Ascending aorta (tissue), 2 donors: Measurements from ENCODE around the gene CYBRD1. TPM values are rescaled to one million over a fixed set of nuclear protein-coding genes. Genes with fewer than 3 reads are reported as not detected.

Experiments
- DNase-seq, 2 donors: peaks; one replicate each; pipeline ENCODE4 v3.0.0-alpha.2; 2019; ENCODE audit warnings: low spot score in 2 of 2
- H3K27ac ChIP-seq, 2 donors: fragments of 200-600 bp; sonication (generic); one replicate each; pipeline ENCODE4 v1.5.1; 2016 to 2017; ENCODE audit warnings: mild to moderate bottlenecking in 1 of 2
- H3K27me3 ChIP-seq: fragments of 200-600 bp; sonication (generic); one replicate; pipeline ENCODE4 v1.5.1; 2017
- H3K36me3 ChIP-seq, 2 donors: fragments of 200-600 bp; sonication (generic); one replicate each; pipeline ENCODE4 v1.5.1; 2016
- H3K4me1 ChIP-seq, 2 donors: fragments of 200-600 bp; sonication (generic); one replicate each; pipeline ENCODE4 v1.5.1; 2016 to 2017; ENCODE audit warnings: mild to moderate bottlenecking in 1 of 2
- H3K4me3 ChIP-seq, 2 donors: fragments of 200-600 bp; sonication (generic); one replicate each; pipeline ENCODE4 v1.5.1; 2016 to 2017; ENCODE audit warnings: mild to moderate bottlenecking in 1 of 2
- H3K9me3 ChIP-seq, 2 donors: fragments of 200-600 bp; sonication (generic); one replicate each; pipeline ENCODE4 v1.5.1; 2016
- intact Hi-C: fragments of 100-400 bp; cut with DNase I; formaldehyde crosslinking; loops from one replicate; pipeline ENCODE4 v1.15.1; 2023
- total RNA-seq: library from RNA; depleted of rRNA; stranded (reverse); fragments of >200 nt; gene quantifications from one replicate; pipeline ENCODE4 v1.1.0, GENCODE V29; 2016
- TF ChIP-seq, protein P1 (sequence below), 3 experiments: fragments of 200-600 bp in 2 of 3; fragments of 450-650 bp in 1 of 3; sonication (generic) in 2 of 3; IDR thresholded peaks; one replicate each; pipeline ENCODE4 v1.5.1; 2016 to 2019; ENCODE audit warnings: antibody characterized with exemption in 3 of 3, mild to moderate bottlenecking in 1 of 3, moderate library complexity in 1 of 3

Gene CYBRD1
- total RNA-seq, 1 donor from 2014 or later = 222 TPM

DNA sequence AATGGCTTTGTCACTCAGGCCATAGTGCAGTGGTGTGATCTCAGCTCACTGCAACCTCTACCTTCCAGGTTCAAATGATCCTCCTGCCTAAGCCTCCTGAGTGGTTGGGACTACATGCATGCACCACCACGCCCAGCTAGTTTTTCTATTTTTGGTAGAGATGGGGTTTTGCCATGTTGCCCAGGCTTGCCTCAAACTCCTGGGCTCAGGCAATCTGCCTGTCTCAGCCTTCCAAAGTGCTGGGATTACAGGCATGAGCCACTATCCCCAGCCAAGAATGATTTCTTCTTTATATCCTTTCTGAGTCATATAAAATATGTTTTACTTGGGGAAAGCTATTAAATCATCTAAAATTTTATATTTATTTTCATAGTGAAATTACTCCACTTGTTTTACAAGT lies 61.3 kb downstream of the CYBRD1 start:
- Histone ChIP-seq H3K27me3 (no peaks in the 10 kb centered on the region), H3K36me3 (no peaks in the 10 kb centered on the region), H3K27ac (no peak overlapping the region), H3K9me3 (no peaks in the 10 kb centered on the region), H3K4me1 (no peaks in the 10 kb centered on the region), H3K4me3 (no peak overlapping the region)
- TF ChIP-seq, protein P1, sequence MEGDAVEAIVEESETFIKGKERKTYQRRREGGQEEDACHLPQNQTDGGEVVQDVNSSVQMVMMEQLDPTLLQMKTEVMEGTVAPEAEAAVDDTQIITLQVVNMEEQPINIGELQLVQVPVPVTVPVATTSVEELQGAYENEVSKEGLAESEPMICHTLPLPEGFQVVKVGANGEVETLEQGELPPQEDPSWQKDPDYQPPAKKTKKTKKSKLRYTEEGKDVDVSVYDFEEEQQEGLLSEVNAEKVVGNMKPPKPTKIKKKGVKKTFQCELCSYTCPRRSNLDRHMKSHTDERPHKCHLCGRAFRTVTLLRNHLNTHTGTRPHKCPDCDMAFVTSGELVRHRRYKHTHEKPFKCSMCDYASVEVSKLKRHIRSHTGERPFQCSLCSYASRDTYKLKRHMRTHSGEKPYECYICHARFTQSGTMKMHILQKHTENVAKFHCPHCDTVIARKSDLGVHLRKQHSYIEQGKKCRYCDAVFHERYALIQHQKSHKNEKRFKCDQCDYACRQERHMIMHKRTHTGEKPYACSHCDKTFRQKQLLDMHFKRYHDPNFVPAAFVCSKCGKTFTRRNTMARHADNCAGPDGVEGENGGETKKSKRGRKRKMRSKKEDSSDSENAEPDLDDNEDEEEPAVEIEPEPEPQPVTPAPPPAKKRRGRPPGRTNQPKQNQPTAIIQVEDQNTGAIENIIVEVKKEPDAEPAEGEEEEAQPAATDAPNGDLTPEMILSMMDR (IDR thresholded peaks at IDR 0.05) = no peak
- intact Hi-C loops = no loop called here
- no peak for DNase-seq

GRCh38 chr2:171584001-171584400 lies 61.7 kb downstream of the CYBRD1 start:
- intact Hi-C loops = no loop called here

GRCh38 chr2:171587132-171587531 lies 64.9 kb downstream of the CYBRD1 start:
- Histone ChIP-seq H3K27ac (no peak overlapping the region), H3K4me1 (no peaks in the 10 kb centered on the region), H3K27me3 (no peaks in the 10 kb centered on the region), H3K4me3 (no peak overlapping the region), H3K9me3 (no peaks in the 10 kb centered on the region), H3K36me3 (no peaks in the 10 kb centered on the region)
- intact Hi-C loops = no loop called here
- DNase-seq = no peak
- TF ChIP-seq, protein P1 (IDR thresholded peaks at IDR 0.05) = no peak

More at GRCh38 chr2:171584001-171584400, 61.7 kb downstream of the CYBRD1 start:
- TF ChIP-seq, protein P1 (IDR thresholded peaks at IDR 0.05) = no peak
- no peaks in the 10 kb centered on the region for H3K4me1 ChIP-seq
- no peaks in the 10 kb centered on the region for H3K9me3 ChIP-seq
- H3K36me3 ChIP-seq = no peaks in the 10 kb centered on the region
- H3K27ac ChIP-seq = no peak overlapping the region
- no peak overlapping the region for H3K4me3 ChIP-seq
- no peaks in the 10 kb centered on the region for H3K27me3 ChIP-seq
- no peak for DNase-seq

- TF ChIP-seq, protein P1 (IDR thresholded peaks at IDR 0.05) = no peak
- Histone ChIP-seq H3K36me3 (no peaks in the 10 kb centered on the region), H3K4me1 (no peaks in the 10 kb centered on the region), H3K4me3 (no peak overlapping the region), H3K9me3 (no peaks in the 10 kb centered on the region), H3K27me3 (no peaks in the 10 kb centered on the region), H3K27ac (no peak overlapping the region)
- intact Hi-C loops = no loop called here
- no peak for DNase-seq
These were observed 65.3 kb downstream of the CYBRD1 start for GRCh38 chr2:171587567-171587966.

GRCh38 chr2:171590116-171590515 lies 67.8 kb downstream of the CYBRD1 start:
- no peak overlapping the region for H3K27ac ChIP-seq
- TF ChIP-seq, protein P1 (IDR thresholded peaks at IDR 0.05) = no peak
- no peaks in the 10 kb centered on the region for H3K9me3 ChIP-seq
- H3K4me3 ChIP-seq = no peak overlapping the region
- no peaks in the 10 kb centered on the region for H3K27me3 ChIP-seq
- no peak for DNase-seq
- no peaks in the 10 kb centered on the region for H3K36me3 ChIP-seq
- no peaks in the 10 kb centered on the region for H3K4me1 ChIP-seq
- intact Hi-C loops = no loop called here

DNA sequence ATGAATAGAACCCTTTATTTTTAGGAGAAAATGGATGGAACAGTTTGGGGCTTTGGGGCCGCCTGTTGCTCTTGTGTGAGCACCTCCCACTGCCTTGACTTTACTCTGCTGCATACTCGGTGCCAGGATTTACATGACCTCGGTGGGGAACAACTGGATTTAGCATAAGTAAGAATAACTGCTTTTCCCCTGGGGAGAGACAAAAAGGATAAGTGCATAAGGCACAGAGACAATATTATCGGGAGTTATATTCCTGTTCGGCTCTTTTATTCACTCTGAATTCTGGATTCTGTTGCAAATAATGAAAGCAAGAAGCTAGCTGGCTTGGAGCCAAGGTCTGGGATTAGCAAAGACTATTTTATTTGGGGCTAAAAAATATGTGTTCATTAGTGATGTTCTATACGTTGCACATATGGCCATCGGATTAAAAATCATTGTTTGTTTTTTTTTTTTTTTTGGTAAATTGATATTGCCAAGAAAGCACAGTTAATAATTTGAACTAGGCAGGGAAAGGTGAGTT lies 69.8 kb downstream of the CYBRD1 start:
- Histone ChIP-seq H3K36me3 (no peaks in the 10 kb centered on the region), H3K9me3 (no peaks in the 10 kb centered on the region), H3K27ac (no peak overlapping the region), H3K27me3 (no peaks in the 10 kb centered on the region), H3K4me3 (peak overlapping the region in 1 of 2 donors; percentile 25), H3K4me1 (no peaks in the 10 kb centered on the region)
- no peak for DNase-seq
- intact Hi-C loops = no loop called here
- TF ChIP-seq, protein P1 (IDR thresholded peaks at IDR 0.05) = no peak
